Stimulated activated CD4-positive, alpha-beta T cell treated with anti-CD3 and anti-CD28 coated beads, Interleukin-15, amount 100 ng/mL, for 24 hours (primary cell): ENCODE data around the gene FAM118B.
A peak's percentile ranks its signal among the peaks of the same experiment; 100 is the strongest.
"Not testable (repeated sequence)": the region's sequence is repeated elsewhere in the genome, so short reads cannot be mapped to it uniquely, and the experiment has no call there.

Experiments used
- DNase-seq: peaks from one replicate; pipeline ENCODE4 v3.0.0-alpha.2; 2020

FAM118B gene

DNA sequence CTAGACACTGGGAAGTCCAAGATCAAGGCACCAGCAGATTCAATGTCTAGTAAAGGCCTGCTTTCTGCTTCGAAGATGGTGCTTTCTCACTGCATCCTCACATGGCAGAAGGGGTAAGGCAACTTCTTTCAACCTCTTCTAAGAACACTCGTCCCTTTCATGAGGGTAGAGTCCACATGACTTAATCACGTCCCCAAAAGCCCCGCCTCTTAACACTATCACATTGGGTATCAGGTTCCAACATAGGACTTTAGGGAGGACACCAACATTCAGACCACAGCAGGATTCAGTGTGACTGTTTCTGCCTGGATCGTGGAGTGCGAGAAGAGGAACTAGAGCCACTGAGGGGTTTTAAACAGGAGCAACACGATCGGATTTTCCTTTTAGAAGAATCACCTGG lies 67.6 kb downstream of the FAM118B start:
- DNase-seq, result no peak

DNA sequence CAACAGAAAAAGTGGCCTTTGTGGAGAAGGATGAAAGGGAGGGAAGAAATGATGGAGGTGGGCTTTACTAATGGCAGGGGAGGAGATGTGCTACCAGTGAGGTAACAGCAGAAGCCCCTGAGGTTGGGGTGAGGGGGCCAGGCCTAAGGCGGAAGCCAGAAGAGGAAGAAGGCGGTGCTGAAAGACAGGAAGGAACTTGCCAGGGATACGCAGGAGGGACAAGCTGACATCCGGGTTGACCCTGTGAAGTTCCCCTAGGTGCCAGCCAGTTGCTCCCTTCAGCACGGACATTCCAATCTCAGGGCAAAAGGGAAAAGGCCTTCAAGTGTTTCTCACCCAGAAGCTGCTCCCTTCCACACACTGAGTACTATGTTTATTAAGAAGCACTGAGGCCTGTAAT lies 69.0 kb downstream of the FAM118B start:
- no peak for DNase-seq

DNA sequence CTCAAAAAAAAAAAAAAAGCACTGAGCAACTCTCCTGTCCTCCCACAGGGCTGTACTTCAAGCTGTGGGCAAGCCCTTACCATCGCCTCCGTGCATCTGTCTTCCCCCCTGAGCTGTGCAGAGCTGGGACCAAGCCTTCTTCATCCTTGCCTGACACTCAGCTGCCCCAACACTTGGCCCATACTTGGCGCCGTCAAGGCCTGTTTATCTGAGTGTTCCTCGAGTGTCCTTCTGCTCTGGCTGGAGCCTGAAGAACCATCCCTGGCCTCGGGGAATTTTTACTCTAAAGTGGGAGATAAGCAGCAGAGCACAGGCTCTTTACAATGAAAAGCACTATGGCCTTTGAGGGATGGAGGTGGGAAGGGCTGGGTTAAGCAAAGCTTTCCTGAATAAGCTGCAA lies 69.7 kb downstream of the FAM118B start:
- DNase-seq, result no peak

DNA sequence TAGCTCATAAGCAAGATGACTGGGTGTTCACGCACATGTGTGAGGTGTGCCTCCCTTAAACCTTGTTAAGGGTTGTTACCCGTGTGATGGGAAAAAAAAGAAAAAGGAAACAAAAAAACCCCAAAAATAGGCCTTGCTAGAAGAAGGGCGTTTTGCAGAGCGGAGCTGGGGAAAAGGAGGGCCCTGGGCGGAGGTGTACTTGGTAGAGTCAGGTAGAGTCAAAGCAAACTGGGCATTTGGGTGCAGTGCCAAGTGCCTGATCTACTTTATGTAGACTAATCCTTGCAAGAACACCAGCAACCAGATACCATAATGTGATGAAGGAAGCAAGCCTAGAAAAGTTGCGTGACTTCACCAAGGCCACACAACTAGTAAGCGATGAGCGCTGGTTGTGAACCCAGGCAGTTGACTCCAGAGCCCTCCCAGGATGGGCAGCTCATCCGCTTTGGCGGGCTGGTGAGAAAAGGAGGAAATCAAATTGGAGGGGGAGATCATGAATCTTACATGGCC lies 70.1 kb downstream of the FAM118B start:
- no peak for DNase-seq

DNA sequence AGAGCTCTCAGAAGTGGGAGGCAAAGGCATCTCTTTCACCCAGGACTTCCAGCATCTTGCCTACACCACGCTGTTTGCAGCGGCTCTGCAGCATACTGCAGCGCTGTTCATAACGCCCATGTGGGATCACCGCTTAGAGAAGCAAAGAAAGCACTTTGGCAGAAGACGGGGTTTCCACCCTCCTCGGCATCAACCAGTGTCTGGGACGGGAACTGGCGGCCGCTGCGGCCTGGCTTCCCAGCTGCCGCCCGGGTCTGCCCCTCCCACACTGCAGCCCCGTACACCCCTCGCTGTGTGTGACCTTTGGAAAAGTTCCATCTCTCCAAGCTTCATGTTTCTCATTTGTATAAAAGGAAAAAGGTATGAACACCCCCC lies 70.8 kb downstream of the FAM118B start:
- DNase-seq, result peak; percentile 49

DNA sequence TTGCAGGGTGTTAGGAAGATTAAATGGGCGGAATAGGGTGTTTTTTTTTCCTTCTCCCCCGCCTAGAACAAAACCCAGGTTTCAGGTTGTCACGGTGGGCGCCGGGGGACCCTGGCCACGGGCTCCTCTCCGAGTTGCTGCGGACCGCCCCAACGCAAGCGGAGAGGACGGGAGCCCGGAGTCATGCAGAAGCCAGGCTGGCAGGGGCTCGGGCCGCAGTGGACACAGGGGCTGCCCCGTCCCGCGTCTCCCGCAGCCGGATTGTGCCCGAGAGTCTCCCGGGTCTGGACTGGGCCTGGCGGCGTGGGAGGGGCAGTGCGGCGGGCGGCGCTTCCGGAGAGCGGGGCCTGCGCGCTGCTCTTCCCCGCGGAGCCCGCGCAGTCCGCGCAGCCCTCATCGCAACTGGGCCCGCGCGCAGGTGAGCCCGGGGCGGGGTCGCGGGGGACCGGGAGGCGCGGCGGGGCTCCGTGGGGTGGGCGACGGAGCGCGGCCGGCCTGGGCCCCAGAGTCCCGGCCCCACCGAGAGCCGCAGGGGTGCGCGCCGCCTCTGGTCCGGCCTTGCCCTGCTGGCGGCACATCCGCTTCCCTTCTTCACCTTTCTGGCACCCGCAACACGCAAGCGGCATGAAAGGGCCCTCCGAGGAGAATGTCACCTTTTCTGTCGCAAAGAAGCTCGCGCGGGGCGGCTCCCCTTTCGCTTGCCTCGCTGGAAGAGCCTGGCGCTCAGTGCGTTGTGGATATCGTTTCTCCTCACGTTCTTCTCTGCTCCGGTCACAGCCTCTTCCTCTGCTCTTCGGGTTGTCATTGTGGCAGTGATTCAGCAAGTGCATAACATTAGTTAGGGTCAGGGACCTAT lies 71.4 kb downstream of the FAM118B start, which contains the start of gene TIRAP:
Gene TIRAP (plus strand): TSS at position 358 of the 856 bp plus-strand sequence. CDS start 7,802 bp downstream, outside the sequence.
- peak; percentile 66 for DNase-seq

DNA sequence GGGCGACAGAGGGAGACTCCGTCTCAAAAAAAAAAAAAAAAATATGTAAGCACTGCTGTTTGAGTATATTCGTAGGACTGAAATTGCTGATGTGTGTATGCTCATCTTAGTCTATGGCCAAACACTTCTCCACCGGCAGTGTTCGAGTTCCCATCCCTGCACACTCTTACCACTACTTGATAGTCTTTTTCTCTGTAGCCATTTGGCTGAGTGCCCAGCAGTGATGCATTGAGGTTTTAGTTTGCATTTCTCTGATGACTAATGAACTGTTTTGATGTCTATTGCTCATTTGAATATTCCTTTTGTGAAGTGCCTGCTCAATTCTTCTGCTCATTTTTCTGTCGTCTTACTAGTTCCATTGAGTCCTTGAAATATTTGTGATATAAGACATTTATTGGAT lies 73.2 kb downstream of the FAM118B start:
- DNase-seq, result peak; percentile 94

DNA sequence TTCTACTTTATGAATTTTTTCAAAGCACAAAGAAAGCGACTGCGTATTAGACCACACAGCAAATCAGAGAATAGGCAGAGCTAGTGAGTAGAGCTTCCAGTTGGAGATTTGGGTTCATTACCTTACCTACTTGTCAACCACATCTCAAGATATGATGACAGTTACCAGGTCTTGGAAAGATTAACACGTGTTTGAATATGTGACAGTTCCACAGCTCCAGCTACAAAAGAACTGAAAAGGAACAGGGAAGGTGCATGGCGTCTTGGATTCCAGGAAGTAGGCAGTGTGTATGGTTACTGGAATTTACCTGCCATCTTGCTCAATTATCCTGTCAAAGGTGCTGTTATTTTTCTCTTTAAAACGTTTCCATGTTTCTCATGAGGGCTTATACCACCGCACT lies 76.7 kb downstream of the FAM118B start:
- DNase-seq, result no peak

DNA sequence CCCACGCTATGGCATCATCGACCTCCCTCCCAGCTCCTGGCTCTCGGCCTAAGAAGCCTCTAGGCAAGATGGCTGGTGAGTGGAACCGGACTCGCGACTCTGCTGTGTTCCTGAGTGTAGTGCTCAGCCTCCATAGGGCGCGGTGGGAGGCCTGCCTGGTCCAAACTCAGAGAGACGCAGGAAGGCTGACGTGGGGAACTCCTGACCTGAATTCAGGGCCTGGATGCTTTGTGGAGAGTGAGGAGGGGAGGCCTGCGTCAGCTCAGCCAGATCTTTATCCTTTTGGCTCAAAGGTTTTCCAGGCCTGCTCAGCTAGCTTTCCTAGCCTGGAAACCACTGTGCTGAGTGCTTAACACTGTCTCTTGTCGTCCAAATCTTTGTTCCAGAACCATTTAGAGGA lies 79.3 kb downstream of the FAM118B start:
- DNase-seq, result no peak

DNA sequence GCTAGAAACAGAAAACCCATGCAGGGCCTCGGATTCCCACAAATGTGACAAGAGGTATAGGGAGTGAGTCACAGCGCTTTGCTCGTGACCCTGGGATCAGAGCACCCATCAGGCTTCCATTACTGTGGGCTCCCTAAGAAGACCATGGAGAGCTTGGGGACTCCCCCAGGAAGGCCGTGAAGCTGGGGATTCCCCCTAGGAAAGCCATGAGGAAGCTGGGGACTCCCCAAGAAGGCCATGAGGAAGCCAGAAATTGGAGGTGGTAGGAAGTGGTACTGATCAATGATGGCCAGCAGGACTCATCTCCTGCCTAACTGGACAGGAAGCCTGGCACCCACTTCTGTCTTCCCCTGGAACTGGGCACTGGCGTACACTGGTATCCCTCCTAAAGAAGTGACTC lies 82.1 kb downstream of the FAM118B start:
- no peak for DNase-seq

DNA sequence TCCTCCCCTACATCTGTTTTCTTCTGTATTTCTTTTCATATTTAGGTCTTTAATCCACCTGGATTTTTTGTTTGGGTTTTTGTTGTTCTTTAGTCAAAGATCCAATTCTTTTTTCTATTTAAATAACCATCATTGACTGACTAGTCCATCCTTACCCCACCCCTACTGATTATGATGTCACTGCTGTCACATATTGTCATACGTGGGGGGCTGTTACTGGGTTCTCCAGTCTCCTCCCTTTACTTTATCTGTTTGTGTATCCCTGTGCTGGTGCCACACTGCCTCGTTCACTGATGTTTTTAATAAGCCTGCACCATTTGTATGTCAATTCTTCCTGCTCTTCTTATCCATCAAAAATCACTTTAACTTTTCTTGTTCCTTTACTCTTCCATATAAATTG lies 85.4 kb downstream of the FAM118B start:
- DNase-seq, result no peak

DNA sequence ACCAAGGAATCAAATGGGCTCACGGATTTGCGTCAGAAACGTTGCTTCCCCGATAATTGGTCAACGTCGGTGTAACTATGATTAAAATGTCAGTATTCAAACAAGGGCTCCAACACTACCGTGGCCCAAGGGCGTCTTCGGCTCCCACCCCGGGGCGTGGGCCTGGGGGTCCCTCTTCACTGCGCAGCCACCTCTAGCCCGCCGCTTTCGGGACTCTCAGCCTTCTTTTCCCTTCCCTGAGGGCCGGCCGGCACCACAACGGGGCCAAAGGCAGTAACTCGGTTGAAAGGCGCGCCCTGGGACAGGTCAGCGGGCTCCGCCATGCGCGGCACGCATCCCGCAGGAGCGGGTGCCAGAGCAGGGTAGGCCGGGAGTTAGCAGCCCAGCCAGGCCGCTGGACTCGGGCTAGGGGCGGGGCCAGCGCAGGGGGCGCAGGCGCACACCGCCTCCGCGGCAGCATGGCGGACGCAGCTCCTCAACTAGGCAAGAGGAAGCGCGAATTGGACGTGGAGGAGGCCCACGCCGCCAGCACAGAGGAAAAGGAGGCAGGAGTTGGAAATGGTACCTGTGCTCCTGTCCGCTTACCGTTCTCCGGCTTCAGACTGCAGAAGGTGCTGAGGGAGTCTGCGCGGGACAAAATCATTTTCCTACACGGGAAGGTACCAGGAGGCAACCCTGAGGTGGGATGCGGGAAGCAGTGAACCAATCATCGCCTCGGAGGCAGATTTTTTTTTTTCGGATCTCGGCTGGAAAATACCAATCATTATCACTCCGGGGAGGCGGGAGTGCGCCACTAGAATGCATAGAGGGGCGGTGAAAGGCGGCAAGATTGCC lies 92.3 kb downstream of the FAM118B start, which contains the start of gene DCPS:
Gene DCPS (plus strand): TSS at position 438 of the 834 bp plus-strand sequence. CDS start 21 bp downstream, at position 459.
- DNase-seq, result peak; percentile 91

DNA sequence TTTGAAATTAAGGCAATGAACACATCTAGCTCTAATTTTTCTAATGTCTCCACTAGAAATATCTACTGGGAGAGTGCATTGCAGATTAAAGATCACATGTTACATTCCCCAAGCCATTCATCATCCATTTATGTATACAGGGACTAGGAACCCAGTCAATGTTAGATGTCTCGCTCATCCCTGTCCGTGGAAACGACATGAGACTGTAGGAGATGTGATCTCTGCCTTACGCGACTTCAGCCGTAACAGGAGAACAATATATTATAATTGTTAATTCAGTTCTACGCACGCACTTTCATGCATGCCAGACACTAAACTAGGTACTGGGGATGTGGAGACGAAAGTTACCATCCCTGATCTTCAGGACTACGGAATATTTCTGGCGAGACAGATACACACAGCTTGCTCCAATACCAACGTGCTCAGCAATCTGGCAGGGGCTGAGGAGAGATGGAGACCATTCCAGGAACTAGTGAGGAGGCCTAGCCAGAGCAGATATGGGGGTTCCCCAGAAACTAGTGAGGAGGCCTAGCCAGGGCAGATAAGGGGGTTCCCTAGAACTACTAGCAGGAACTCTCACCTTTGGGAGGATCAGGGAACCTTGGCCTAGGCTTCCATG lies 93.0 kb downstream of the FAM118B start:
- DNase-seq, result no peak

DNA sequence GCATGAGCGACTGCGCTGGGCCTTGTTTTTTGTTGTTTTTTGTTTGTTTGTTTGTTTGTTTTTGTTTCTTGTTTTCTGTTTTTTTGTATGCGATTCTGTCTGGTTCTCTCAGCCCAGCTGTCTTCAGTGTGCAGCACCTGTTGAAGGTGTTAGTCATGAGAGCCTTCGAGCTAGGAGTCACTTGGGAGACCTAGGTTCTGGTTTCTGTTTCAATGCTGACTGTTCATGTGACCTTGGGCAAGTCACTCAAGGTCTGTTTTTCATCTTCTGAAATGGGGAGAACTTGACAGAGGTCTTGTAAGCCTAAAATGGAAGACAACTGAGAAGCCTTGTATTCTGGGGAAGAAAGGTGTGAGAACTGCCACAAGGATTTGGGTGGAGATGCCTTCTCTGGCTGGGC lies 94.1 kb downstream of the FAM118B start:
- DNase-seq, result no peak

DNA sequence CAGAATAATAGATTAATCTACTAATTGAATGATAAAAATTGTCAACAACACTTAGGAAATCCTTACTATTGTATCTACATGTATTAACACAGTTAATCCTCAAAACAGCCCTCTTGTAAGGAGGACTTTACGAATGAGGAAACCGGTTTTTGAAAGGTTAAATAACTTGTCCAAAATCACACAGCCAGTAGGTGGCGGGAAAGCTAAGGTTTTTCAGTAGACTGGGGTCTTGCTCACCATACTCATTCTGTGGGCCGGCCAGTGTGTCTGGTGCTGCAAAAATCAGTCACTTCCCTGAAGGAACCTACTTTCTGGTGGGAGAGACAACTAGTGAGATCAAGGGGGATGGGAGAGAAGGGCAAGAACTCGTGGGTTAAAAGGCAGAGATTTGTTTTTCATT lies 96.1 kb downstream of the FAM118B start:
- no peak for DNase-seq

DNA sequence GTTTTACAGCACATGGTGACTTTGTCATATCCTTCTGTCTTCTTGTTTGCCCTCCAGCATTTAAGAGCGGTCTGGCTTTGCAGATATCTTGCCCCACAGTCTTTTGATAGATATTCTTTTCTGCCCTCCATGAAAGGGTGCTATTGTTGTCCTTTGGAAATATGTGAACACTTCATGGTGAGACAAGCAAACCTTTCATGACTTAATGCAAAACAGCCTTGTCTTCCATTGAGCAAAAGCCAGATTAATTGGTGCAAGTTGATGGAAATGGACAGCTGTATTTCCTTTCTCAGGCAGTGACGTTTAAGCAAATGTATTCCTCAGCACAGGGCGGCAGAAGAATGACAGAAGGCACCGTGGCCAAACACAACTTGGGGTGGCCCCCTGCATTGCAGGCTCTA lies 96.7 kb downstream of the FAM118B start:
- no peak for DNase-seq

DNA sequence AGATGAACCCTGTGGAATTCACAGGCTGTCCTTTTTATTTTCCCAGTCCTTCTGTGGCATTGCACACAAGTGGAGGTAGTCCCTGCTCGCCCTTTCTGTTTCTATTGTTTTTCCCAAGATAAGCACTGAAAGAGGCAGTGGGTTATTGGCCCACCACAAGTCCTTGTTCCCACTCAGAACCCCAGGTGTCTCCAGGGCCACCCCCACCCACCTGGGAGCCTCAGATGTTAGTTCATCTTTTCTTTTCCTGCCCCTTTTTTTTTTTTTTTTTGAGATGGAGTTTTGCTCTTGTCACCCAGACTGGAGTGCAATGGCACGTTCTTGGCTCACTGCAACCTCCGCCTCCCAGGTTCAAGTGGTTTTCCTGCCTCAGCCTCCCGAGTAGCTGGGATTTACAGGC lies 97.2 kb downstream of the FAM118B start:
- DNase-seq, result not testable (repeated sequence)

DNA sequence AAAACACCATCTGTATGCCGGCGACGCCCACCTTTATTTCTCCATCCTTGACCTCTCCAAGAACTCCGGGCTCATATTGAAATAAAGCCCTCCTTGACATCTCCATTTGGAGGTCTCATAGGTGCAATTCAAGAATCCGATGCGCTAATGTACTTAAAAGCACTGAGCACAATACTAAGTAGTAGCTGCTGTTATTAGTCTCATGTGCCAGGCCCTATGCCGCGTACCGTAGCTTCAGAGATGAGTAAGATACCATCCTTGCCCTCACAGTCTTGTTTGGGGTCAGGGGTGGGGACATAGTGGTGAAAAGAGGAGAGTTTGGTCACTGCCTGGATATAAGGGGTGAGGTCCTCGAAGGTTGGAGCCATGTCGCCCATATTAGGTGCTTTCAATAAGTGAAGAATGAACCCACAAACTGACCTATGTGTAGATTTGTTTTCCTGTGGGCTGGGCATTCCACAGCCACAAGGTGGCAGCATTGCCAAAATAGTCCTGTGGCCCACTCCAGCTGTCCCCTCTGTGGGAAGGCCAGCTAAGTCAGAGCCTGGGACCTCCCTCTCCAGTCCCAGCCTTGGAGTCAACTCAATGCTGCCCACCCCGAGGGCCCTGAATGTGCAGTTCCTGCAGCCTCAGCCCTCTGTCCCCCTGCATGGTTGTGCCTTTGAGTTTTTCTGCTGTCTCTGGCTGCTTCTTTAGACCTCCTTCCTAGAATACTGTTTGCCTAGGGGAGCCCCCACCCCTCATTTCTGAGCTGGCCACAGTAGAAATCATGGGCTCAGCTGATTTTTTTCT lies 98.8 kb downstream of the FAM118B start:
- peak; percentile 70 for DNase-seq

DNA sequence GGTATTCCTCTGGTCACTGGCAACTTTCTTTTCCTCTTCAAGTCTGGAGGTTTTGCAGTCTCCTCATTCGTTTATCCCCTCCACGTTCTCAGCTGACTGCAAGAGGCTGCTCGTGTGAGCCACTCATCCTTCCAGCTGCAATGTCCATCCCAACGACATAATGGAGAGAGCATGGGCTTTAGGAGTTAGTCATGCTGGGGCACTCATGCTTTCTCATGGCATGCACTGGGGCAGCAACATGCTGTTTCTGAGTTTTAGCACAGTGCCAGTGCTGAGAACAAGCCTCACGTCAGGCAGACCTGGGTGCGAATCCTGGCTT lies 99.4 kb downstream of the FAM118B start:
- no peak for DNase-seq

DNA sequence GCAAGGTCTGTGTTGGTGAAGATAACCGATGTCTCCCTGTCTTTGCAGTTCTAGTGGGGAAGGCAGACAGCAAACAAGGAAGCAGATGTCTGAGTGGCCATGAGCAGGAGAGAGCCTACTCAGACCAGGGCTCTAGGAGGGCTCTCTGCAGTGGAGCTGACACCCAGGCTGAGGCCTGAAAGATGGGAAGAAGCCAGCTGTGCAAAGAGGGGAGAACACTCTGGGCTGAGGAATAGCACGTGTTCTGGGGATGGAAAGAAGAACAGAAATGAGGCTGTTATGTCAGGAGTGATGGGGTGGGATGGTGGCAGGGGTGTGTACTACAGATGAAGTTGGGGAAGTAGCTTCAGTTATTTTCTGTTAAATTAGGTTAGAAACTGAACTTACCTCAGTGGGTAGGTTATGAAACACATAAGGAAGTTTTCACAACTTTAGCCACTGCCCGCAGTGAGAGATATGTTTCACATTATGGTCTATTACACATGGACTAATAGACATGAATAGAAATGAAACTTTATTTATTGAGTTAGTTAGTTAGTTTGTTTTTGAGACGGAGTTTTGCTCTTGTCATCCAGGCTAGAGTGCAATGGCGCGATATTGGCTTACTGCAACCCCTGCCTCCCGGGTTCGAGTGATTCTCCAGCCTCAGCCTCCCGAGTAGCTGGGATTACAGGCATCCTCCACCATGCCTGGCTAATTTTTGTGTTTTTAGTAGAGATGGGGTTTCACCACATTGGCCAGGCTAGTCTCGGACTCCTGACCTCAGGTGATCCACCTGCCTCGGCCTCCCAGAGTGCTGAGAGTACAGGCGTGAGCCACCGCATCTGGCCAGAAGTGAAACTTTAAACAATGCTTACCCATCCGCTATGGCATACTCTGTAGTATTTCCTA lies 100.1 kb downstream of the FAM118B start:
- DNase-seq, result no peak
